OCI-M1 (cell line): ENCODE measurements around the gene CDC34.

Experiments used
- DNase-seq: peaks from one replicate; lab custom pipeline; 2025; lab: John Stamatoyannopoulos, UW

CDC34 gene

GRCh38 chr19:588741-589692 is 57.5 kb downstream of the CDC34 start:
- DNase-seq = peak; percentile 36

GRCh38 chr19:589693-590395 is 58.3 kb downstream of the CDC34 start, which contains the start of gene HCN2:
HCN2 (plus strand) TSS chr19:589881; CDS start chr19:589946, 65 bp downstream.
- no peak for DNase-seq

GRCh38 chr19:590396-590745 is 58.8 kb downstream of the CDC34 start:
- peak; percentile 39 for DNase-seq

- no peak for DNase-seq
Measured at GRCh38 chr19:590750-591098, 59.2 kb downstream of the CDC34 start.

- peak; percentile 26 for DNase-seq
Measured at GRCh38 chr19:591099-591958, 59.8 kb downstream of the CDC34 start.
